HCT116 (cell line): ENCODE data around the gene RUVBL1. TPM values are rescaled to one million over a fixed set of nuclear protein-coding genes. Genes with fewer than 3 reads are reported as not detected.

Source experiments
- ATAC-seq: fragments of 200-7000 bp; cut with Tn5 transposase; 2 replicates; pipeline ENCODE4 v1.9.1; 2020; ENCODE audit warnings: mild to moderate bottlenecking, moderate library complexity
- BruUV-seq: library from RNA; stranded (reverse); fragments of 400-500 nt; replicated peaks from 2 replicates; lab custom pipeline; 2021; lab: Mats Ljungman, UMichigan
- CTCF ChIA-PET: fragments of 300-600 bp; sonication (Branson Sonifier 250); formaldehyde crosslinking; loops from one replicate; lab custom pipeline; 2021; ENCODE audit warnings: antibody characterized with exemption; lab: Charles Lee
- POLR2A ChIA-PET: fragments of 300-600, 350-600 bp; sonication (Branson Sonifier 250); formaldehyde crosslinking; loops from one replicate; lab custom pipeline; 2021; ENCODE audit warnings: antibody characterized with exemption; lab: Charles Lee
- RAD21 ChIA-PET, 2 experiments: fragments of 300-600 bp; sonication (Branson Sonifier 250); formaldehyde crosslinking; loops; one replicate each; lab custom pipeline; 2023; ENCODE audit warnings: low total read pairs in 2 of 2; ENCODE audit not compliant: uncharacterized antibody in 2 of 2, unreplicated experiment in 2 of 2, low non-redundant PET in 1 of 2; lab: Charles Lee
- DNase-seq: peaks from one replicate; pipeline ENCODE4 v3.0.0-alpha.2; 2010; ENCODE audit warnings: low read depth, low spot score
- H2AFZ ChIP-seq: fragments of 200-600 bp; shearing (Covaris generic), sonication (generic); 2 replicates; pipeline ENCODE4 v1.6.1; 2017; ENCODE audit warnings: low read depth, mixed run types, mixed read lengths, antibody characterized with exemption, low read length; ENCODE audit not compliant: poor library complexity, severe bottlenecking
- H3K27ac ChIP-seq: 2 replicates; pipeline ENCODE4 v1.5.1; 2012; ENCODE audit warnings: low read depth, low read length
- H3K27me3 ChIP-seq: fragments of 200-600 bp; sonication (generic); 2 replicates; pipeline ENCODE4 v1.6.1; 2016; ENCODE audit warnings: mixed run types, low read length, mixed read lengths; ENCODE audit not compliant: insufficient read depth
- H3K36me3 ChIP-seq, 2 experiments: fragments of 200-500 bp in 1 of 2; fragments of 200-600 bp in 1 of 2; sonication (Bioruptor generic) in 1 of 2; sonication (generic) in 1 of 2; 2 replicates each; pipeline versions ENCODE4 v1.5.1 to v1.6.1; 2014 to 2016; ENCODE audit warnings: low read length in 2 of 2, inconsistent platforms in 1 of 2, mixed read lengths in 1 of 2, mixed run types in 1 of 2; ENCODE audit not compliant: insufficient read depth in 2 of 2, control insufficient read depth in 1 of 2
- H3K4me1 ChIP-seq, 2 experiments: fragments of 200-600 bp in 1 of 2; sonication (generic) in 1 of 2; 2 replicates each; pipeline versions ENCODE4 v1.5.1 to v1.6.1; 2012 to 2017; ENCODE audit warnings: low read length in 2 of 2, inconsistent platforms in 1 of 2, mild to moderate bottlenecking in 1 of 2, mixed read lengths in 1 of 2, mixed run types in 1 of 2, moderate library complexity in 1 of 2; ENCODE audit not compliant: insufficient read depth in 2 of 2, control insufficient read depth in 1 of 2
- H3K4me2 ChIP-seq: fragments of 200-600 bp; sonication (generic); 2 replicates; pipeline ENCODE4 v1.6.1; 2017; ENCODE audit warnings: mixed run types, low read length, mixed read lengths
- H3K4me3 ChIP-seq, 2 experiments: fragments of 200-600 bp in 1 of 2; sonication (generic) in 1 of 2; replicated peaks in 1 of 2; 2 replicates each; pipeline ENCODE4 v1.5.1; 2011 to 2016; ENCODE audit warnings: low read length in 2 of 2, control low read depth in 1 of 2, low read depth in 1 of 2, mild to moderate bottlenecking in 1 of 2, mixed read lengths in 1 of 2, mixed run types in 1 of 2
- H3K79me2 ChIP-seq: fragments of 200-600 bp; sonication (generic); 2 replicates; pipeline ENCODE4 v1.6.1; 2017; ENCODE audit warnings: mild to moderate bottlenecking, mixed run types, low read length, moderate library complexity, mixed read lengths; ENCODE audit not compliant: insufficient read depth
- H3K9ac ChIP-seq: fragments of 200-600 bp; sonication (generic); 2 replicates; pipeline ENCODE4 v1.6.1; 2016; ENCODE audit warnings: low read length, mixed read lengths
- H3K9me2 ChIP-seq: fragments of 200-600 bp; sonication (generic), shearing (Covaris generic); 2 replicates; pipeline ENCODE4 v1.6.1; 2017; ENCODE audit warnings: mixed run types, mild to moderate bottlenecking, moderate library complexity; ENCODE audit not compliant: insufficient read depth
- H3K9me3 ChIP-seq, 2 experiments: fragments of 200-500 bp in 1 of 2; fragments of 200-600 bp in 1 of 2; sonication (Bioruptor generic) in 1 of 2; sonication (generic) in 1 of 2; 2 replicates each; pipeline ENCODE4 v1.6.1; 2014 to 2017; ENCODE audit warnings: low read length in 2 of 2, mixed read lengths in 2 of 2, inconsistent platforms in 1 of 2, low read depth in 1 of 2, mild to moderate bottlenecking in 1 of 2, mixed run types in 1 of 2, moderate library complexity in 1 of 2; ENCODE audit not compliant: control insufficient read depth in 1 of 2, insufficient read depth in 1 of 2
- H4K20me1 ChIP-seq: fragments of 200-600 bp; sonication (generic), shearing (Covaris generic); 2 replicates; pipeline ENCODE4 v1.6.1; 2017; ENCODE audit warnings: mixed run types, mild to moderate bottlenecking, moderate library complexity; ENCODE audit not compliant: insufficient read depth
- CEBPB ChIP-seq: IDR thresholded peaks from 2 replicates; pipeline ENCODE4 v1.6.1; 2012; ENCODE audit warnings: low read depth
- EGR1 ChIP-seq: IDR thresholded peaks from 2 replicates; pipeline ENCODE4 v1.6.1; 2012; ENCODE audit warnings: low read depth
- EZH2 ChIP-seq: fragments of 200-600 bp; sonication (generic); IDR thresholded peaks from 2 replicates; pipeline ENCODE4 v1.6.1; 2017; ENCODE audit warnings: antibody characterized with exemption, mixed run types
- POLR2A ChIP-seq: IDR thresholded peaks from 2 replicates; pipeline ENCODE4 v1.7.0; 2011; ENCODE audit warnings: borderline replicate concordance; ENCODE audit not compliant: insufficient read depth, insufficient read length; ENCODE audit errors: extremely low read depth
- POLR2AphosphoS5 ChIP-seq: IDR thresholded peaks from 2 replicates; pipeline ENCODE4 v1.6.1; 2011; ENCODE audit warnings: mild to moderate bottlenecking, low read depth, low read length, moderate library complexity
- RAD21 ChIP-seq: IDR thresholded peaks from 2 replicates; pipeline ENCODE4 v1.6.1; 2012; ENCODE audit warnings: low read depth, mild to moderate bottlenecking
- SIN3A ChIP-seq: IDR thresholded peaks from 2 replicates; pipeline ENCODE4 v1.6.1; 2012; ENCODE audit warnings: low read depth
- TCF7L2 ChIP-seq: IDR thresholded peaks from 2 replicates; pipeline ENCODE4 v1.7.0; 2011; ENCODE audit warnings: borderline replicate concordance, inconsistent platforms; ENCODE audit not compliant: insufficient read depth, insufficient read length; ENCODE audit errors: extremely low read depth
- ZNF274 ChIP-seq: fragments of 200-500 bp; sonication (Bioruptor generic); IDR thresholded peaks from 2 replicates; pipeline ENCODE4 v1.6.1; 2014; ENCODE audit warnings: mild to moderate bottlenecking, low read depth, low read length, inconsistent platforms
- intact Hi-C: fragments of 100-400 bp; cut with micrococcal nuclease; formaldehyde crosslinking; loops from 2 replicates; pipeline ENCODE4 v1.10.0; 2022
- total RNA-seq: library from RNA; stranded (reverse); gene quantifications from one replicate; pipeline ENCODE4 v1.2.1, GENCODE V29; 2021; ENCODE audit not compliant: unreplicated experiment
- TF ChIP-seq, protein P1 (sequence below): IDR thresholded peaks from 2 replicates; pipeline ENCODE4 v1.6.1; 2012; ENCODE audit warnings: low read depth
- TF ChIP-seq, protein P2 (sequence below), 3 experiments: fragments of 200-600 bp in 1 of 3; sonication (generic) in 1 of 3; IDR thresholded peaks in 2 of 3; conservative IDR thresholded peaks in 1 of 3; 2 replicates each; pipeline ENCODE4 v1.5.1; 2012 to 2017; ENCODE audit warnings: low read depth in 2 of 3, low read length in 2 of 3, antibody characterized with exemption in 1 of 3, borderline replicate concordance in 1 of 3, control low read depth in 1 of 3, mild to moderate bottlenecking in 1 of 3, mixed read lengths in 1 of 3, mixed run types in 1 of 3, moderate library complexity in 1 of 3; ENCODE audit not compliant: insufficient read depth in 1 of 3

RUVBL1 gene
- total RNA-seq, 1 experiment from 2014 or later, result 129 TPM

DNA sequence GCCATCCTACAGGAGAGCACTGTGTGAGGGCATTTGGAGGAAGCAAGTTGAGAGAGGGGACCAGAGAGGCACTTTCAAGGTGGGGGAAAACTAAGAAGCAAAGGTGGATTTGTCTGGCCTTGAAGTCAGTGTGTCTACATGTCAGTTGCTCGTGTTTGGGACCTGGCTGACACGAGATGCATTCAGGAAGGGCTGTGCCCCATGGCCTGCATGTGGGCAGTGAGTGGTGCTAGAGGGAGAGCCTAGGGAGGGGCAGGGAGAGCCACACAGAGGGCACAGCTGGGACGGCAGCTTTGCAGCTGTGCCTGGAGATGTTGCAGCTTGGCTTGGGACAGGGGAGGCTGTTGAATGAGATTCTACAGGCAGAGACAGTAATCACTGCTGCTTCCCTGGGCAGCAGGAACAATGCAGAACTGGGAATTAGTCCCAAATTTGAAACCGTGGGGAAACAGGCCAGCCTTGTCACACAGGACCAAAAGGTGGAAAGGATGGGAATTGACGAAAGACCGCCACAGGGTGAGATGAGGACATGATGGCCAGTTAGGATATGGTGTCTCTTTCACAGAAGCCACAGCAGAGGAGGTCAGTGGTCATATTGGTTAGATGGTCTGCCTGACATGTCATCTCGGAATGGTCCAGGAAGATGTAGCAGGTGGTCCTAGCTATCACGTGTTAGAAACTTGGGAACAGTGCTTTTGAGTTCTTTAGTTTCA is 61.4 kb downstream of the RUVBL1 start:
- intact Hi-C loops, result loop anchor here (10.0 kb wide), 1 partner anchor 407 kb away; no protein-coding TSS in a partner anchor
- DNase-seq (no peak), ATAC-seq (peak; percentile 29; the same call in 1 of the 2 replicates)
- Histone ChIP-seq H3K36me3 (peaks cover 71 to 75% of the 10 kb centered on the region in 2 experiments), H3K27me3 (no peaks in the 10 kb centered on the region), H3K4me1 (no peaks in the 10 kb centered on the region), H4K20me1 (peaks cover 9% of the 10 kb centered on the region; the same call in 1 of the 2 replicates), H3K4me3 (no peak overlapping the region), H3K9me3 (no peaks in the 10 kb centered on the region), H2AFZ (no peak overlapping the region), H3K9ac (no peak overlapping the region), H3K27ac (no peak overlapping the region), H3K4me2 (no peak overlapping the region), H3K79me2 (peaks cover 63% of the 10 kb centered on the region; the same call in 1 of the 2 replicates), H3K9me2 (no peaks in the 10 kb centered on the region)
- POLR2A ChIA-PET, result no interaction called here
- CTCF ChIA-PET, result no interaction called here
- BruUV-seq, result no TSS peak
- RAD21 ChIA-PET, result no interaction called here
- TF ChIP-seq POLR2A (no peak), TCF7L2 (no peak), POLR2AphosphoS5 (no peak), CEBPB (no peak), EZH2 (no peak), ZNF274 (no peak), SIN3A (no peak), RAD21 (no peak), EGR1 (no peak)
- TF ChIP-seq, protein P1, sequence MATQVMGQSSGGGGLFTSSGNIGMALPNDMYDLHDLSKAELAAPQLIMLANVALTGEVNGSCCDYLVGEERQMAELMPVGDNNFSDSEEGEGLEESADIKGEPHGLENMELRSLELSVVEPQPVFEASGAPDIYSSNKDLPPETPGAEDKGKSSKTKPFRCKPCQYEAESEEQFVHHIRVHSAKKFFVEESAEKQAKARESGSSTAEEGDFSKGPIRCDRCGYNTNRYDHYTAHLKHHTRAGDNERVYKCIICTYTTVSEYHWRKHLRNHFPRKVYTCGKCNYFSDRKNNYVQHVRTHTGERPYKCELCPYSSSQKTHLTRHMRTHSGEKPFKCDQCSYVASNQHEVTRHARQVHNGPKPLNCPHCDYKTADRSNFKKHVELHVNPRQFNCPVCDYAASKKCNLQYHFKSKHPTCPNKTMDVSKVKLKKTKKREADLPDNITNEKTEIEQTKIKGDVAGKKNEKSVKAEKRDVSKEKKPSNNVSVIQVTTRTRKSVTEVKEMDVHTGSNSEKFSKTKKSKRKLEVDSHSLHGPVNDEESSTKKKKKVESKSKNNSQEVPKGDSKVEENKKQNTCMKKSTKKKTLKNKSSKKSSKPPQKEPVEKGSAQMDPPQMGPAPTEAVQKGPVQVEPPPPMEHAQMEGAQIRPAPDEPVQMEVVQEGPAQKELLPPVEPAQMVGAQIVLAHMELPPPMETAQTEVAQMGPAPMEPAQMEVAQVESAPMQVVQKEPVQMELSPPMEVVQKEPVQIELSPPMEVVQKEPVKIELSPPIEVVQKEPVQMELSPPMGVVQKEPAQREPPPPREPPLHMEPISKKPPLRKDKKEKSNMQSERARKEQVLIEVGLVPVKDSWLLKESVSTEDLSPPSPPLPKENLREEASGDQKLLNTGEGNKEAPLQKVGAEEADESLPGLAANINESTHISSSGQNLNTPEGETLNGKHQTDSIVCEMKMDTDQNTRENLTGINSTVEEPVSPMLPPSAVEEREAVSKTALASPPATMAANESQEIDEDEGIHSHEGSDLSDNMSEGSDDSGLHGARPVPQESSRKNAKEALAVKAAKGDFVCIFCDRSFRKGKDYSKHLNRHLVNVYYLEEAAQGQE, result no peak
- TF ChIP-seq, protein P2, sequence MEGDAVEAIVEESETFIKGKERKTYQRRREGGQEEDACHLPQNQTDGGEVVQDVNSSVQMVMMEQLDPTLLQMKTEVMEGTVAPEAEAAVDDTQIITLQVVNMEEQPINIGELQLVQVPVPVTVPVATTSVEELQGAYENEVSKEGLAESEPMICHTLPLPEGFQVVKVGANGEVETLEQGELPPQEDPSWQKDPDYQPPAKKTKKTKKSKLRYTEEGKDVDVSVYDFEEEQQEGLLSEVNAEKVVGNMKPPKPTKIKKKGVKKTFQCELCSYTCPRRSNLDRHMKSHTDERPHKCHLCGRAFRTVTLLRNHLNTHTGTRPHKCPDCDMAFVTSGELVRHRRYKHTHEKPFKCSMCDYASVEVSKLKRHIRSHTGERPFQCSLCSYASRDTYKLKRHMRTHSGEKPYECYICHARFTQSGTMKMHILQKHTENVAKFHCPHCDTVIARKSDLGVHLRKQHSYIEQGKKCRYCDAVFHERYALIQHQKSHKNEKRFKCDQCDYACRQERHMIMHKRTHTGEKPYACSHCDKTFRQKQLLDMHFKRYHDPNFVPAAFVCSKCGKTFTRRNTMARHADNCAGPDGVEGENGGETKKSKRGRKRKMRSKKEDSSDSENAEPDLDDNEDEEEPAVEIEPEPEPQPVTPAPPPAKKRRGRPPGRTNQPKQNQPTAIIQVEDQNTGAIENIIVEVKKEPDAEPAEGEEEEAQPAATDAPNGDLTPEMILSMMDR (IDR thresholded peaks at IDR 0.05 in 2 of 3, conservative IDR thresholded peaks at IDR 0.05 in 1 of 3; ENCODE audit: borderline replicate concordance in 1 of 3, insufficient read depth in 1 of 3, low read depth in 2 of 3, low read length in 2 of 3), result no peak
